GM21423 (cell line): Measurements from ENCODE around the gene SLC44A3.
"Not testable (repeated sequence)": the region's sequence is repeated elsewhere in the genome, so short reads cannot be mapped to it uniquely, and the experiment has no call there.

Source experiments
- ATAC-seq: cut with Tn5 transposase; IDR thresholded peaks from one replicate; pipeline ENCODE4 v1.9.1; 2021; ENCODE audit warnings: mild to moderate bottlenecking, moderate library complexity; ENCODE audit not compliant: unreplicated experiment

Gene SLC44A3

DNA sequence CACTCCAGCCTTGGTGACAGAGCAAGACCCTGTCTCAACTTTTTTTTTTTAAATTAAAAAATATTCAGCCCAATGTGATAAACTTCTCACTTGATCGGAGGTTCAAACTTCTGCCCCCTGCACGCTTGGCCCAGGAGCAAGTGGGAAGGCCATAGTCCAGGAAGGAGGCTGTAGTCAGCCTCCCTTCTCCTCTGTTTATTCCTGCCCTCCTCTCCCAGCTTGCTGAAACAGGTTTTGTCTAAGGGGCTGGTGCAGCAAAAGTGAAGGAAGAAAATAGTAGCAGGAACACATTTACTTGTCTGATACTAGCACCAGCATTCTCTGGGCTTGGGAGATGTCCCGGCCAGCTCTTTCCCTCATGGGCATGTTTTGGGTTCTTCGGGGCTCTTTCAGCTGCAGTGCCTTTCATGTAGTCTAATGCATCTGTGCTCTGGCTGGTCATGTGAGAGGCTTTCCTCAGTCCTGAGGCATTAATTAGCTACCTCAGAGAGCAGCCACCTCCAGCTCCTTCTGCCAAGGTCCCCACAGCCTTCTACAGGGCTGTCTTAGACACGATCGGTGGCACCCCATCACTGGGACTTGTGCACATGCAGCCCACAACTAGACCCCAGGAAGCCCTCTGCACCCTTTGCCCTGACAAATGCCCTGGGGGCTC, 12.9 kb downstream of the SLC44A3 start:
- no peak for ATAC-seq

- ATAC-seq = no peak
Measured at GRCh38 chr1:94836891-94837290, 16.7 kb downstream of the SLC44A3 start.

GRCh38 chr1:94840381-94840780, 20.2 kb downstream of the SLC44A3 start:
- ATAC-seq = not testable (repeated sequence)

GRCh38 chr1:94840808-94841207, 20.7 kb downstream of the SLC44A3 start:
- ATAC-seq = no peak

DNA sequence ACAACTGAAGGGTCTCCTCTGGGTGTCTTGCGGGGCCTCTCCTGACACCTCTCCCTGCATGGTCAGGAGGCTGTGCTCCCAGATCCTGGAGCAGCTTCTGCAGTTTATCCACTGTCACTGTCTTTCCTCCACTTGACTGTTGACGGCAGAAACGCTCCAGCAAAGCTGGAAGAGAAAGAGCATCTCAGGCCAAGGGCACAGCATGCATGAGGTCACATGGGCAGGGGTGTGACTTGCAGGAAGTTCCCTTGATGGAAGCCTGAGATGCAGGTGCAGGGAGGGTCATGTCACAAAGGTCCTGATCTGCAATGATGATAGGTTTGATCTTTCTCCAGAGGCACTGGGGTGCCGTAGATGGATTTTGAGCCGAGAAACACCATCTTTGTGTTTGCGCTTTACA, 23.3 kb downstream of the SLC44A3 start:
- ATAC-seq = no peak

DNA sequence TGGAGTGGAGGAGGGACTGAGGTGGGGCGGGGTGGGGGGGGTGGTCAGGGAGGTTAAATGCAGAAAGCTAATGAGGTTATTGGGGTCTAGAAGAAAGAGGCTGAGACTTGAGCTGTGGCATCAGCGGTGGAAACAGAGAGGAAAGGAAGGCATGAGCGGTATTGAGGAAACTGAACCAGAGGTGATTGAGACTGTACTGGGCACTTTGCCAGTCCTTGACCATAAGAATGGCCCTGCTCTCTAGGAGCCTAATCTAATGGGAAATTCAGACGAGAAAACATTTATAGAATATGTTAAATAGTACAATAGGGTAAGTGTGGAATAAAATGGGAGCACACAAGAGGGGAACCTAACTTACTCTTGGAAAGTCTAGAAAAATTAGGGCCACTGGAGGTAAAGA, 23.7 kb downstream of the SLC44A3 start:
- no peak for ATAC-seq

- no peak for ATAC-seq
Measured at GRCh38 chr1:94846308-94846707, 26.2 kb downstream of the SLC44A3 start.

GRCh38 chr1:94851571-94851970, 31.4 kb downstream of the SLC44A3 start:
- no peak for ATAC-seq

- ATAC-seq = no peak
Measured at GRCh38 chr1:94852788-94853187, 32.6 kb downstream of the SLC44A3 start.

DNA sequence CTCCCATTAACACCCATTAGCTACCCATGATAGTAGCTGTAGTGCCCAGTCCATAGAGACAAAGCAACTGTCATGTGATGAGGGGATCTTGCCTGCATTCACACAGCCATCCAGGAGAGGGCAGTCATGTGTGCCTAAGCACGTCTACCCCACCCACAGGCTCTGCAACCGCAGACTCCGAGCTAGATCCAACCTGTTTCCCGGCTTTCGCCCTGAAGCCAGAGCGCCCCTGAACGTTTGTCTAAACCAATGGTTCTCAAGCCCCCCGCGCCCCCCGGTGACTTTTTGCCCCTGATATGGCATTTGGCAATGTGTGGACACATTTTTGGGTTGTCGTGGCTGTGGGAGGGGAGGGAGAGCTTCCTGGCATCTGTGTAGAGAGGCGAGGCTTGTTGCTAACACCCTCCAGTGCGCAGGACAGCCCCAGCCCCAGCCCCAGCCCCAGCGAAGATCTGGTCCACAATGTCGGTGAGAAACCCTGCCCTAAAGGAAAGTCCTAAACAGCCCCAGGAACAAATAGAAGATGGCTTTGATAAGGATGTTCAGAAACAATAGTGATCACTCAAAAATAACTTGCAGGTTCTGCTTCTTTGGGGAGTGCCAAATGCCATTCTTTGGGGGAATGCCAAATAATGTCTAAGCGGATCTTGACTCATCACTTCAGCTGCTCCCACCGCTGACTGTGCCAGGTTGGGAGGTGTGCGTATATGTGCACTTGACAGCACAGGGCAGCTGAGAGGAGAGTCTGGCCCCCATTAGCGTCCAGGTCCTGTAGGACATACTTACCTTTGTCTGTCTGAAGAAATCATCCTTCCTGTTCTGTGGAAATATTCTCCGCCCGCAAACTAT, 34.5 kb downstream of the SLC44A3 start:
- ATAC-seq = peak; percentile 98

GRCh38 chr1:94855307-94855700, 35.1 kb downstream of the SLC44A3 start:
- no peak for ATAC-seq

GRCh38 chr1:94856004-94856403, 35.8 kb downstream of the SLC44A3 start:
- ATAC-seq = no peak

- ATAC-seq = no peak
Measured at GRCh38 chr1:94856868-94857267, 36.7 kb downstream of the SLC44A3 start.

DNA sequence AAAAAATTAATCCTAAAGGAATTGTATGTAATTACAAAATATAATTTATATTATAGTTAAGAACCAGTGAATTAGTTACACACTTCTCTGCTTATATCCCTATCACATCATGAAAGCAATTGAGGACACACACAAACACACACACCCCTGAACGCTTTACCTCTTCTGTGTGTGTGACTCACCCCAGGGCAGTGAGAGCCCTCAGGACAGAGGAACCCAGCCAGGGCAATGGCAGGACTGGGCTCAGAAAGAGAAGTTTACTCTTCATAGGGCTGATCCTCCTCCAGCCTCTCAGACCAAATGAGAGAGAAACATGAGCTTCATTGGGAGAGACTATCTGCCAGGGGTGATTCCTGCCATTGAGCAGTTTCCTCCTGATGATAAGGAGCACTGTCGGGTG, 38.1 kb downstream of the SLC44A3 start:
- ATAC-seq = no peak

DNA sequence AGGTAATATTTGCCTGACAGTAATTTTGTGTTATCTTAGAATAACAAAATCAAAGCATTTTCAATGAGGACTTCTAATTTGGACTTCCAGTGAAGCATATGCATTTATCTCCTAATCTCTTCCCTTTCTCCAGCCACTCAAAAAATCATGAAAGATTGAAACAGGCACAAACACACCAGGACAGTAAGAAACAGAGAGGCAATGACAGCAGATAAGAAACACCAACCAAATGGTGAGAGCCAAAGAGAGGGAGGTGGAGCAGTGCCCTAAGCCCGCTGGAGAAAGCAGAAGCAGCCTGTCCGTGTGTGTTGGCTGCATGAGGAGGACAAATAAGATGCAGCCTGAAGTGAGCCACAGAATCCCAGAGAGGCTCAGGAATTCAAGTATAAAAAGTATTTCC, 39.0 kb downstream of the SLC44A3 start:
- ATAC-seq = no peak

- ATAC-seq = no peak
Measured at GRCh38 chr1:94862718-94863117, 42.6 kb downstream of the SLC44A3 start.

- no peak for ATAC-seq
Measured at GRCh38 chr1:94863297-94863911, 43.2 kb downstream of the SLC44A3 start.

GRCh38 chr1:94863919-94864318, 43.8 kb downstream of the SLC44A3 start:
- ATAC-seq = no peak

GRCh38 chr1:94864821-94865220, 44.7 kb downstream of the SLC44A3 start:
- no peak for ATAC-seq

DNA sequence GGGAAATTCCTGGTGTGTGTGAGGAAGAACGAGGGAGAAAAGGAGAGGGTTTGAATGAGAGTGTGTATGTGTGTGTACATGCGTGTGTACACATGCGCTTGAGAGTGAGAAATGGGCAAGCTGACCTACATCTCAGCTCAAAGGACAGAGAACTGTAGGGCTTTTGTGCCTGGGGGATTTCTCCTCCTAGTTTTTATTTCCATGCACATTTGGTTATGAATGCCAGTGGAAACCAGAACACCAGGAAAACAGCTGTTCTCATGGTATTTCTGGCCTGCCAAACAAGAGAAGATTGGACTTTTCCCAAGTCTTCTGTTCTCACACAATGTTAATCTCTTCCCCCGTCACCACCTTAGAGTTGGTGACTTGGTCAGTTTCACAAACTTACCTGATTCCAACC, 45.2 kb downstream of the SLC44A3 start:
- ATAC-seq = no peak

DNA sequence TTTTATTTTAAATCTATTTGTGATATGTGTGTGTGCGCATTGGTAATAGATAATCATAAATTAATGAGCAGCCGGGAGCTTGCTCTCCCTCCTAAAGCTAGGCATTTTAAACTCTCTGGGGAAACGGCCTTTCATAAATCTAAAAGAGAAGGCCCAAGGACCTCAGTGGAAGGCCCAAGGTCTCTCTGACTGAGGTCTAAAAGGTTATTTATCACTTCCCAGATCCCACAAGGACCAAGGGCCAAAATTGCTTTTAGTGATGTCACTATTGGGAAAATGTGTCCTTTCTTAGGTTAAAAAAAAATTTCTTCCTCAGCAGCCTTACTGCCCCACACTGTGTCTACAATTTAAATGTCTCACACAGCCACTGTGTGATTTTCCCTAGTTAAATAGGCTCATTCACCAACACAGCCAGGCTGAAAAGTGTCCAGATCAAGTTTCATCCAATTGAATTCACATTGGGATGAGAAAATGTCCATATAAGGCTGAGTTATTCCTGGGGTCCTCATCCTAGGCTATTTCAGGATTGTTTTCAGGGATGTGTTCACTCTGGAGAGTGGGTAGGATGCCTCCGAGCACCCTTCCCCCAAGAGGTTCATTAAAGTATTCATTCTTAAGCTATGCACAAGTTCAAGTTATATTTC, 46.1 kb downstream of the SLC44A3 start:
- no peak for ATAC-seq

GRCh38 chr1:94871031-94871430, 50.9 kb downstream of the SLC44A3 start:
- ATAC-seq = no peak
